ENCODE measurements around the gene PREX1.

- TF ChIP-seq REST (IDR thresholded peaks at IDR 0.05; ENCODE audit: insufficient replicate concordance, low read depth) (no peak), CTCF (IDR thresholded peaks at IDR 0.05; ENCODE audit: insufficient read depth, low read length) (no peak), POLR2AphosphoS5 (IDR thresholded peaks at IDR 0.05; ENCODE audit: low read depth) (no peak), GABPA (IDR thresholded peaks at IDR 0.05; ENCODE audit: low read depth) (no peak), SPI1 (IDR thresholded peaks at IDR 0.05; ENCODE audit: borderline replicate concordance, low read depth) (no peak)
These were observed 6.4 kb downstream of the PREX1 start for GRCh38 chr20:48821261-48821920.

Data from HL-60 (cell line).